ENCODE results near the gene KCNK3.
A peak's percentile ranks its signal among the peaks of the same experiment; 100 is the strongest.
"Not testable (repeated sequence)": the region's sequence is repeated elsewhere in the genome, so short reads cannot be mapped to it uniquely, and the experiment has no call there.

KCNK3 gene

GRCh38 chr2:26735883-26736588, 43.5 kb downstream of the KCNK3 start:
- no peak for DNase-seq (ENCODE audit: low read depth in 1 of 2, low spot score in 1 of 2)
- in situ Hi-C loops (cut with HindIII; ENCODE audit: low pct_unique_long_range_greater_than_20kb, low sequenced_read_pairs): no loop called here
- TF ChIP-seq JUND (IDR thresholded peaks at IDR 0.05; ENCODE audit: low read depth): no peak

- TF ChIP-seq JUND (IDR thresholded peaks at IDR 0.05; ENCODE audit: low read depth): no peak
- no peak for DNase-seq (ENCODE audit: low read depth in 1 of 2, low spot score in 1 of 2)
- in situ Hi-C loops (cut with HindIII; ENCODE audit: low pct_unique_long_range_greater_than_20kb, low sequenced_read_pairs): no loop called here
Measured at GRCh38 chr2:26737221-26737620, 44.7 kb downstream of the KCNK3 start.

GRCh38 chr2:26738481-26738880, 46.0 kb downstream of the KCNK3 start:
- in situ Hi-C loops (cut with HindIII; ENCODE audit: low pct_unique_long_range_greater_than_20kb, low sequenced_read_pairs): no loop called here
- DNase-seq (ENCODE audit: low read depth in 1 of 2, low spot score in 1 of 2): no peak
- no peak for TF ChIP-seq JUND (IDR thresholded peaks at IDR 0.05; ENCODE audit: low read depth)

- TF ChIP-seq JUND (IDR thresholded peaks at IDR 0.05; ENCODE audit: low read depth): no peak
- DNase-seq (ENCODE audit: low read depth in 1 of 2, low spot score in 1 of 2): no peak
- in situ Hi-C loops (cut with HindIII; ENCODE audit: low pct_unique_long_range_greater_than_20kb, low sequenced_read_pairs): no loop called here
Measured at GRCh38 chr2:26739514-26739913, 47.0 kb downstream of the KCNK3 start.

GRCh38 chr2:26740346-26740745, 47.8 kb downstream of the KCNK3 start:
- in situ Hi-C loops (cut with HindIII; ENCODE audit: low pct_unique_long_range_greater_than_20kb, low sequenced_read_pairs): no loop called here
- no peak for DNase-seq (ENCODE audit: low read depth in 1 of 2, low spot score in 1 of 2)
- no peak for TF ChIP-seq JUND (IDR thresholded peaks at IDR 0.05; ENCODE audit: low read depth)

GRCh38 chr2:26740890-26741302, 48.4 kb downstream of the KCNK3 start:
- in situ Hi-C loops (cut with HindIII; ENCODE audit: low pct_unique_long_range_greater_than_20kb, low sequenced_read_pairs): no loop called here
- no peak for TF ChIP-seq JUND (IDR thresholded peaks at IDR 0.05; ENCODE audit: low read depth)
- peak in 1 of 2 experiments; percentile 32 for DNase-seq (ENCODE audit: low read depth in 1 of 2, low spot score in 1 of 2)

GRCh38 chr2:26742048-26742770, 49.7 kb downstream of the KCNK3 start:
- TF ChIP-seq JUND (IDR thresholded peaks at IDR 0.05; ENCODE audit: low read depth): no peak
- in situ Hi-C loops (cut with HindIII; ENCODE audit: low pct_unique_long_range_greater_than_20kb, low sequenced_read_pairs): no loop called here
- no peak for DNase-seq (ENCODE audit: low read depth in 1 of 2, low spot score in 1 of 2)

- DNase-seq (ENCODE audit: low read depth in 1 of 2, low spot score in 1 of 2): no peak
- in situ Hi-C loops (cut with HindIII; ENCODE audit: low pct_unique_long_range_greater_than_20kb, low sequenced_read_pairs): no loop called here
Measured at GRCh38 chr2:26743852-26744251, 51.3 kb downstream of the KCNK3 start.

GRCh38 chr2:26744953-26745352, 52.4 kb downstream of the KCNK3 start:
- in situ Hi-C loops (cut with HindIII; ENCODE audit: low pct_unique_long_range_greater_than_20kb, low sequenced_read_pairs): no loop called here
- no peak for TF ChIP-seq JUND (IDR thresholded peaks at IDR 0.05; ENCODE audit: low read depth)
- DNase-seq (ENCODE audit: low read depth in 1 of 2, low spot score in 1 of 2): no peak

More at GRCh38 chr2:26743852-26744251, 51.3 kb downstream of the KCNK3 start:
- no peak for TF ChIP-seq JUND (IDR thresholded peaks at IDR 0.05; ENCODE audit: low read depth)

GRCh38 chr2:26745609-26746327, 53.2 kb downstream of the KCNK3 start:
- DNase-seq (ENCODE audit: low read depth in 1 of 2, low spot score in 1 of 2): peak; percentile 35 to 78
- in situ Hi-C loops (cut with HindIII; ENCODE audit: low pct_unique_long_range_greater_than_20kb, low sequenced_read_pairs): no loop called here
- no peak for TF ChIP-seq JUND (IDR thresholded peaks at IDR 0.05; ENCODE audit: low read depth)

- in situ Hi-C loops (cut with HindIII; ENCODE audit: low pct_unique_long_range_greater_than_20kb, low sequenced_read_pairs): no loop called here
- DNase-seq (ENCODE audit: low read depth in 1 of 2, low spot score in 1 of 2): no peak
- TF ChIP-seq JUND (IDR thresholded peaks at IDR 0.05; ENCODE audit: low read depth): no peak
Measured at GRCh38 chr2:26746934-26747333, 54.4 kb downstream of the KCNK3 start.

- in situ Hi-C loops (cut with HindIII; ENCODE audit: low pct_unique_long_range_greater_than_20kb, low sequenced_read_pairs): not testable (repeated sequence)
Measured at GRCh38 chr2:26749787-26750420, 57.4 kb downstream of the KCNK3 start.

GRCh38 chr2:26750467-26750866, 57.9 kb downstream of the KCNK3 start:
- DNase-seq (ENCODE audit: low read depth in 1 of 2, low spot score in 1 of 2); in situ Hi-C loops (cut with HindIII; ENCODE audit: low pct_unique_long_range_greater_than_20kb, low sequenced_read_pairs): not testable (repeated sequence)

More at GRCh38 chr2:26749787-26750420, 57.4 kb downstream of the KCNK3 start:
- not testable (repeated sequence) for DNase-seq (ENCODE audit: low read depth in 1 of 2, low spot score in 1 of 2)
